ENCODE results near the gene TBL1X.
"Not testable (repeated sequence)": the region's sequence is repeated elsewhere in the genome, so short reads cannot be mapped to it uniquely, and the experiment has no call there.

Gene TBL1X

DNA sequence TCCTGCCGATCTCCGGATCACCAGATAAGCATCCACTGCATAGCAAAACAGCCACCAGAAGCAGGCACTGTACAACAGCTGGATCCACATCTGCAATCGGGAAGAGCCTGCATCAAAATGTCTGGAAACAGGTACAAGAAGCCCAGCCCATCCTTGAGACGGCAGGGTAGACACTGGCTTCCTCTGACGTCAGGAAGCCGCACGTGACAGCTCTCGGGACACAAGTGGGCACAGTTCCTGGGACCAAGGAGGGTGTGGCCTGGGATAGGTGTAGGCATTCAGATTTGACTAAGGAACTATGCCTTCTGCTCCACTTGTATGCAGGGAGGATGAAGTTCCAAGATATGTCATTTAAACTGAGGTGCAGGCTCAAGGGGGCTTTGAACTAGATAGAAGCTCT lies 294.5 kb downstream of the TBL1X start:
- H3K36me3 ChIP-seq (ENCODE audit: control insufficient read depth, insufficient read depth, low read length), result no peaks in the 10 kb centered on the region
- H3K27me3 ChIP-seq (ENCODE audit: control insufficient read depth, insufficient read depth, low read length), result no peaks in the 10 kb centered on the region
- H3K4me3 ChIP-seq (ENCODE audit: low read length), result no peak overlapping the region
- H3K9ac ChIP-seq (ENCODE audit: low read length), result no peak overlapping the region
- no peak overlapping the region for H3K27ac ChIP-seq (ENCODE audit: low read depth, low read length)
- no peaks in the 10 kb centered on the region for H3K4me1 ChIP-seq (ENCODE audit: control insufficient read depth, insufficient read depth, low read length)

DNA sequence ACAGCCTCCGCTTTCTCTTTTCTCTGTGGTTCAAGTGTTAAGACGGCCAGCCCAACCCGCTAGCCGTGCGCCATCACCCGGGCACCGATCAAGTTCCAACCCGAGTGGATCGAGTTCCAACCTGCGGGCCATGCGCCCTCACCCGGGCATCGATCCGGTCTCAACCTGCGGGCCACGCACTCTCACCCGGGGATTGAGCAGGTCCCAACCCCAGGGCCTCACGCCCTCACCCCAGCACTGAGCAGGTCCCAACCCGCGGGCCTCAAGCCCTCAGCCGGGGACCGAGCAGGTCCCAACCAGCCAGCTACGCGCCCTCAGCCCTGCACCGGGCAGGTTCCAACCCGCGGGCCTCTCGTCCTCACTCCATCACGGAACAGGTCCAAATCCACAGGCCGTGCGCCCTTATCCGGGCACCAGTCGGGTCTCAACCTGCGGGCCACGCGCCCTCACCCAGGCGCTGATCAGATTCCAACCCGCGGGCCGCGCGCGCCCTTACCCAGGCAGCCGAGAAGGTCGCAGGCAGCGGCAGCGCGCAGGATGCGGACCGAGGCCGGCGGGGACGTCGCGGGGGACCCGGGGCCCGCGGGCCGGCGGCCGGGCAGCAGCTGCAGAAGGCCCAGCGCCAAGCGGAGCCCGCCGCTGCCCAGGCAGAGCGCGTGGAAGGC lies 300.3 kb downstream of the TBL1X start:
- H3K4me1 ChIP-seq (ENCODE audit: control insufficient read depth, insufficient read depth, low read length), result no peaks in the 10 kb centered on the region
- H3K27ac ChIP-seq (ENCODE audit: low read depth, low read length), result no peak overlapping the region
- H3K9ac ChIP-seq (ENCODE audit: low read length), result no peak overlapping the region
- H3K36me3 ChIP-seq (ENCODE audit: control insufficient read depth, insufficient read depth, low read length), result no peaks in the 10 kb centered on the region
- no peaks in the 10 kb centered on the region for H3K27me3 ChIP-seq (ENCODE audit: control insufficient read depth, insufficient read depth, low read length)
- H3K4me3 ChIP-seq (ENCODE audit: low read length), result no peak overlapping the region

DNA sequence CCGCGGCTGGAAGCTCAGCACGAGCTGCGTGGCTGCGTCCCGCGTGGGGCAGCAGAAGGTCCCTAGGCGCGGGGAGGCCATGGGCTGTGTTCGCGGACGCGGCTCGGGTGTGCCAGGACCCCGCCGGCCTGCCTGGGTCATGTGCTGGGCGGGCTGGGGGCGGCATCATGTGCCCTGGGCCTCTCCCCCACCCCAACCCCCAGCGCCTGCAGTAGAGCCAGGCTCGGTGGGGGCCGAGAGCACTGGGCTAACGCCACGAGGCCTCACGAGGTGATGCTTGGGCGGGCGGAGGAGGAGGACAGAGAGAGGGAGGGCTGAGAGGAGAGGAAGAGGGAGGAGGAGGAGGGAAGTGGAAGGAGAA lies 300.9 kb downstream of the TBL1X start, which contains the start of gene GPR143:
Gene GPR143 (minus strand): TSS at position 111 of the 361 bp plus-strand sequence. CDS start 30 bp downstream, at position 81.
- H3K4me1 ChIP-seq (ENCODE audit: control insufficient read depth, insufficient read depth, low read length), result no peaks in the 10 kb centered on the region
- no peak within 1 kb of the TSS for H3K4me3 ChIP-seq (ENCODE audit: low read length)
- H3K27me3 ChIP-seq (ENCODE audit: control insufficient read depth, insufficient read depth, low read length), result no peaks in the 10 kb centered on the region
- H3K9ac ChIP-seq (ENCODE audit: low read length), result no peak within 1 kb of the TSS
- no peaks in the 10 kb centered on the region for H3K36me3 ChIP-seq (ENCODE audit: control insufficient read depth, insufficient read depth, low read length)
- no peak within 1 kb of the TSS for H3K27ac ChIP-seq (ENCODE audit: low read depth, low read length)

DNA sequence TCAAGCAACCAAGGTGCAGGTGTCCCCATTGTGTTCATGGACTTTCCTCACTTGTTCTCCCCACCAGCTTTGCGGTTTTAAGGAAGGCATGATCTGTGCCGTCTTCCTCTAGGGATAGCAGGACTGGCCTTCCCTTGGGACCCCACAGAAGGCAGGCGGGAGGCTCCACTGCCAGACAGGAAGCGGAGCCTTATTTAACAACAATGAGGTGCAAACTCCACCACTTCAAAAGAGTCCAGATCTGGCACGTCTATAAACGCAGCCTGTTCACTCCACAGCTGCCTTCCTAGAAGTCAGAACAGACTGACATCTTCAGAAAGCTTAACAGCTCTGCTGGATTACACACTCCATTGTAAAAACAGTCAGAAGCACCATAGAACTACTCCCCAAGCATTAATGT lies 302.5 kb downstream of the TBL1X start:
- Histone ChIP-seq H3K4me1 (ENCODE audit: control insufficient read depth, insufficient read depth, low read length) (no peaks in the 10 kb centered on the region), H3K9ac (ENCODE audit: low read length) (no peak overlapping the region), H3K36me3 (ENCODE audit: control insufficient read depth, insufficient read depth, low read length) (no peaks in the 10 kb centered on the region), H3K27me3 (ENCODE audit: control insufficient read depth, insufficient read depth, low read length) (no peaks in the 10 kb centered on the region), H3K27ac (ENCODE audit: low read depth, low read length) (no peak overlapping the region), H3K4me3 (ENCODE audit: low read length) (no peak overlapping the region)

DNA sequence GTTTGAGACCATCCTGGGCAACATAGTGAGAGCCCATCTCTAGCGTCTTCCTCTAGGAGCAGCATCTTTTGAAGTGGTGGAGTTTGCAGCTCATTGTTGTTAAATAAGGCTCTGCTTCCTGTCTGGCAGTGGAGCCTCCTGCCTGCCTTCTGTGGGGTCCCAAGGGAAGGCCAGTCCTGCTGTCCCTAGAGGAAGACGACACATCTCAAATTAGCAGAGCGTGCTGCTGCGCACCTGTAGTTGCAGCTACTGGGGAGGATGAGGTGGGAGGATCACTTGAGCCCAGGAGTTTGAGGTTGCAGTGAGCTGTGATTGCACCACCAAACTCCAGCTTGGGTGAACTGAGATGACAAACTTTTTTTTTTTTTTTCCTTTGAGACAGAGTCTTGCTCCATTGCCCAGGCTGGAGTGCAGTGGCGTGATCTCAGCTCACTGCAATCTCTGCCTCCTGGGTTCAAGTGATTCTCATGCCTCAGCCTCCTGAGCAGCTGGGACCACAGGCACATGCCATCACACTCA lies 303.5 kb downstream of the TBL1X start:
- not testable (repeated sequence) for H3K27me3 ChIP-seq (ENCODE audit: control insufficient read depth, insufficient read depth, low read length); H3K4me3 ChIP-seq (ENCODE audit: low read length); H3K9ac ChIP-seq (ENCODE audit: low read length); H3K4me1 ChIP-seq (ENCODE audit: control insufficient read depth, insufficient read depth, low read length); H3K27ac ChIP-seq (ENCODE audit: low read depth, low read length); H3K36me3 ChIP-seq (ENCODE audit: control insufficient read depth, insufficient read depth, low read length)

DNA sequence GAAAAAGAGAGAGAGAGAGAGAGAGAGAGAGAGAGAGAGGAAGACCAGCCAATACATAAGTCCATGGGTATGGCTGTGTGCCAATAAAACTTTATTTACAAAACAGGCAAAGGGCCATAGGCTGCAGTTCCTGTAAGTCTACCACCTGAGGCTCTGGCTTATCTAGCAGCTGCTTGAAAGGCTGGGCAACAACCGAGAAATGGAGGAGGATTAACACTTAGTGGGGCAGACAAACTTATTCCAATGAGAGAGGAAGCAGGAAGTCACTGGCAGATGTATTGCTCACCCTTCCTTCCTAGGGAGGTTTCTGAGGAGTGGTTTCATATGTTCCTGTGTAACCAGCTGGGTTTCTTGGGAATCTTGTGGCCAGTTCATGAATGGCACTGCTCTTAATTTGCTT lies 305.5 kb downstream of the TBL1X start:
- H3K27me3 ChIP-seq (ENCODE audit: control insufficient read depth, insufficient read depth, low read length), result no peaks in the 10 kb centered on the region
- no peak overlapping the region for H3K4me3 ChIP-seq (ENCODE audit: low read length)
- H3K4me1 ChIP-seq (ENCODE audit: control insufficient read depth, insufficient read depth, low read length), result no peaks in the 10 kb centered on the region
- no peaks in the 10 kb centered on the region for H3K36me3 ChIP-seq (ENCODE audit: control insufficient read depth, insufficient read depth, low read length)
- no peak overlapping the region for H3K9ac ChIP-seq (ENCODE audit: low read length)
- no peak overlapping the region for H3K27ac ChIP-seq (ENCODE audit: low read depth, low read length)

DNA sequence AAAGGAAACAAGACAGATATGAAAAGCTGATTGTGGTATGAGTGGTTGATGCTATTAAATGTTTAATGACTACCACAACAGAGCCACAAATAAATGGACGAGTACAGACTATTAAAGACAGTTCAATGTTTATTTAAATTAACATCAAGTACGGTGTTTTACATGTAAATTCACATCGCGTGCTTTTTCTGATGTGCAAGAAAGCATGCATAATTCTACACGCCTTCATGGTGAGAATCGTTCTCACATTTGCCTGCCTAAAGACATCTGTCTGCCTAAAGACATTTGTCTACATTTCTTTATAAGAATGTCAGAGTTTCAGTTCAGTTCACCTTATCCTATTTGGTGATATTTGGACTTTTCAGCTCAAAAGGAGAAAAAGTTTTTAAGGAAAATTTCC lies 308.1 kb downstream of the TBL1X start:
- Histone ChIP-seq H3K4me1 (ENCODE audit: control insufficient read depth, insufficient read depth, low read length) (no peaks in the 10 kb centered on the region), H3K27ac (ENCODE audit: low read depth, low read length) (no peak overlapping the region), H3K36me3 (ENCODE audit: control insufficient read depth, insufficient read depth, low read length) (no peaks in the 10 kb centered on the region), H3K4me3 (ENCODE audit: low read length) (no peak overlapping the region), H3K27me3 (ENCODE audit: control insufficient read depth, insufficient read depth, low read length) (no peaks in the 10 kb centered on the region), H3K9ac (ENCODE audit: low read length) (no peak overlapping the region)

DNA sequence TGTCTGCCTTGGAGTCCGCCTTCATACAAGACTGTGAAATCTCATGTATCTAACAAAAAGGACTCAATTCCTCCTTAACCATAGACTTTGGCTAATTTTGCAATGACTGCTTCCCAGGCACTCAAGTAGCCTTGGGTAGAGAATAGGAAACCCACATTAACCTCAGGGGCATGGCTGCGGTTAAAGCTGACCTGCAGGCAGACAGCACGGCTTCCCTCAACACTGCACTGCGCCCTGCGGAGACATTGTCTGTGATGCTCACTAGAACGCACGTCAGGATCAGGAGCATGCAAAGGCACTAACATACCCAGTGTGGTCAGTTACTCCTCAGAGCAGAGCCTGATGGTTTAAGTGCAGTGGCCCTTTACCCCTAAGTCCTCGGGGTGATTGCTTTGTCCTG lies 311.1 kb downstream of the TBL1X start:
- Histone ChIP-seq H3K4me1 (ENCODE audit: control insufficient read depth, insufficient read depth, low read length) (no peaks in the 10 kb centered on the region), H3K9ac (ENCODE audit: low read length) (no peak overlapping the region), H3K36me3 (ENCODE audit: control insufficient read depth, insufficient read depth, low read length) (no peaks in the 10 kb centered on the region), H3K4me3 (ENCODE audit: low read length) (no peak overlapping the region), H3K27ac (ENCODE audit: low read depth, low read length) (no peak overlapping the region), H3K27me3 (ENCODE audit: control insufficient read depth, insufficient read depth, low read length) (no peaks in the 10 kb centered on the region)

DNA sequence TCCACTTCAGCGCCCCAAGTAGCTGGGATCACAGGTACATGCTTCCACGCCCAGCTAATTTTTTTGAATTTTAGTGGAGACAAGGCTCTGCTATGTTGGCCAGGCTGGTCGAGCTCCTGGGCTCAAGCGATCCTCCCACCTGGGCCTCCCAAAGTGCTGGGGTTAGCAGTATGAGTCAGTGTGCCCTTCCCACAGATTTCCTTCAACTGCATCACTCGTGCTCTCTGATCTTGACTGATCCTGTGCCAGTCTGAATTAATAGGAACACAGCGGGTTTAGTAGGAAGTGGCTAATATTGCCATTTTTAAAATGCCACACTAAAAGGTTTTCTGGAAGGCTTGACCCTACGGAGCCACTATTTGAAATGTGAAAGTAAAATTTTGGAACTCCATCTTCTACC lies 317.1 kb downstream of the TBL1X start:
- Histone ChIP-seq H3K4me3 (ENCODE audit: low read length) (no peak overlapping the region), H3K36me3 (ENCODE audit: control insufficient read depth, insufficient read depth, low read length) (no peaks in the 10 kb centered on the region), H3K9ac (ENCODE audit: low read length) (no peak overlapping the region), H3K4me1 (ENCODE audit: control insufficient read depth, insufficient read depth, low read length) (no peaks in the 10 kb centered on the region), H3K27me3 (ENCODE audit: control insufficient read depth, insufficient read depth, low read length) (no peaks in the 10 kb centered on the region), H3K27ac (ENCODE audit: low read depth, low read length) (no peak overlapping the region)

DNA sequence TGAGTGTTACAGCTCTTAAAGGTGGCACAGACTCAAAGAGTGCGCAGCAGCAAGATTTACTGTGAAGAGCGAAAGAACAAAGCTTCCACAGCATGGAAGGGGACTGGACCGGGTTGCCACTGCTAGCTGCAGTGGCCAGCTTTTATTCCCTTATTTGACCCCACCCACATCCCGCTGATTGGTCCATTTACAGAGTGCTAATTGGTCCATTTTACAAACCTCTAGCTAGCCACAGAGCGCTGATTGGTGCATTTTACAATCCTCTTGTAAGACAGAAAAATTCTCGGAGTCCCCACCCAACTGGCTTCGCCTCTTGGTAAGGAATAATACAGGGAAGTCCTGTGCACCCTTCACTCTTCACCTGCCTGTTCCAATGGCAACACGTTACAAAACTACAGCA lies 319.5 kb downstream of the TBL1X start:
- H3K27ac ChIP-seq (ENCODE audit: low read depth, low read length), result no peak overlapping the region
- no peaks in the 10 kb centered on the region for H3K36me3 ChIP-seq (ENCODE audit: control insufficient read depth, insufficient read depth, low read length)
- no peaks in the 10 kb centered on the region for H3K4me1 ChIP-seq (ENCODE audit: control insufficient read depth, insufficient read depth, low read length)
- no peaks in the 10 kb centered on the region for H3K27me3 ChIP-seq (ENCODE audit: control insufficient read depth, insufficient read depth, low read length)
- H3K9ac ChIP-seq (ENCODE audit: low read length), result no peak overlapping the region
- H3K4me3 ChIP-seq (ENCODE audit: low read length), result no peak overlapping the region

DNA sequence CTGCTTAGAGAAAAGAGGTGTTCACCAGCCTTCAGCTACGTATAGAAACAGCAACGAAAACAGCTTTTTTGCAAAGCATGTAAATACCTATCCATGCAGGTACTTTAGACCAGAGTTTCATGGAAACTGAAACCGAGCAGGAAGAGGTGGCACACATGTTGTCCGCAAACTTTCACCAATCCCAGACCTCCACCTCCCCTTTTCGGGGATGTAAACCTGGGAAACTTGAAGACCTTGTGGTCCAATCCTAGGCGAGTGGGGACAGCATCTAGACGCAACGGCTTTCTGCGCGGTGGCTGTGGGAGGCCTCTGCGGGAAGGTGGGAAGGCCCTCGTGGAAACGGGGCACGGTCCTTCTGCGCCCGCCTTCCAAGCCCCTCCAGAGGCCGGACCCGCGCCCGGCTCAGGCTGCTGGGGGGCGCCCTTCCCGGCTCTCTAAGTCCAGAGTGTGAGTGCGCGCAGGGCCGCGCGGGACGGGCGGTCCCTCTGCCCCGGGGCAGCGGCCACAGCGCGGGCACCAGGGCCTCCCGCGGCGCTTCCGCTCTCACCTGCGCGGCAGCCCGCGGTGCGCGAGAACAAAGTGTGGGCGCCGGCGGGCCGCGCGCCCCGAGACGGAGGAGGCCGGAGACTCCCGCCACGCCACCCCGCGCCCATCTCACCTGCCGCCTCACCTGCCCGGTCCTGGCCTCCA lies 320.5 kb downstream of the TBL1X start:
- Histone ChIP-seq H3K9ac (ENCODE audit: low read length) (no peak overlapping the region), H3K4me1 (ENCODE audit: control insufficient read depth, insufficient read depth, low read length) (no peaks in the 10 kb centered on the region), H3K27me3 (ENCODE audit: control insufficient read depth, insufficient read depth, low read length) (no peaks in the 10 kb centered on the region), H3K36me3 (ENCODE audit: control insufficient read depth, insufficient read depth, low read length) (no peaks in the 10 kb centered on the region), H3K4me3 (ENCODE audit: low read length) (peak overlapping the region; percentile 46), H3K27ac (ENCODE audit: low read depth, low read length) (no peak overlapping the region)

DNA sequence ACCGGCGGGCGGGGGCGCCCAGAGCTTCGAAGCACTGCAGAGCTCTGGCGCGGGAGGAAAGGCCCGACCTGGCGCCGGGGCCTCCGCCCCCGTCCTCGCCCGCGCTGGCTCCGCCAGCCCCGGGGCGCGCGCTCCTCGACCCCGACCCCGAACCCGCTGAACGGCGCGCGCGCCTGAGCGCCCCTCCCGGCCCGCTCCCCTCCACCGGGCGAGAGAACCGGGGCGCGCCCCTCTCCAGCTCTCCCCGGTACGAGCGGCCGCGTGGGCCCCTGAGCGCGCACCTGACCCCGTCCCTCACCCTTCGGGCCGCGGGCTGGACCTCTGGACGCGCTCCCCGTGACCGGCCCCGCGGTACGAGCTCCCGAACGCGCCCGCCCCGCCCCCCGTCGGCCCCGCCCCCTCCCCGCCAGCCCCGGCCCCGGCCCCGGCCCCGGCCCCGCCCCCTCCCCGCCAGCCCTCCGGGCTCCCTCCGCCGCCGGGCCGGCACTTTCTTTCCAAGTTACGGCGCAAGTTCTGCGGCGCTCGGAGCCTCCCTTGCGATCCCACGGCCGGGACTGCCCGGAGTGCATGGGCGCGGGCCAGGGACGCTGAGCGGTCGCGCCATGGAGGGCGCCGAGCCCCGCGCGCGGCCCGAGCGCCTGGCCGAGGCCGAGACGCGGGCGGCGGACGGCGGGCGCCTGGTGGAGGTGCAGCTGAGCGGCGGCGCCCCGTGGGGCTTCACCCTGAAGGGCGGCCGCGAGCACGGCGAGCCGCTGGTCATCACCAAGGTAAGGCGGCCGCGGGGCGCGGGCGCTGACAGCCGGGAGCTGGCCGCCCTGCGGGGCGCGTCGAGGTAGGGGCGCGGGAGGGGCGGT lies 321.3 kb downstream of the TBL1X start, which contains the start of gene SHROOM2:
Gene SHROOM2 (plus strand): TSS at position 486 of the 854 bp plus-strand sequence. CDS start 117 bp downstream, at position 603.
- Histone ChIP-seq H3K27me3 (ENCODE audit: control insufficient read depth, insufficient read depth, low read length) (no peaks in the 10 kb centered on the region), H3K27ac (ENCODE audit: low read depth, low read length) (no peak within 1 kb of the TSS), H3K9ac (ENCODE audit: low read length) (no peak within 1 kb of the TSS)

More for the DNA sequence above, 321.3 kb downstream of the TBL1X start, which contains the start of gene SHROOM2:
- Histone ChIP-seq H3K4me3 (ENCODE audit: low read length) (peak within 1 kb of the TSS; percentile 46), H3K4me1 (ENCODE audit: control insufficient read depth, insufficient read depth, low read length) (no peaks in the 10 kb centered on the region), H3K36me3 (ENCODE audit: control insufficient read depth, insufficient read depth, low read length) (no peaks in the 10 kb centered on the region)

All from rectal smooth muscle tissue (tissue), 1 donor.